Effector memory CD8-positive, alpha-beta T cell (primary cell): ENCODE data around the gene MPG.

ENCODE experiments used
- ATAC-seq: fragments of 150-1000 bp; cut with Tn5 transposase; replicated peaks from 2 replicates; pipeline ENCODE4 v1.10.0; 2021; ENCODE audit warnings: mild to moderate bottlenecking, moderate library complexity
- DNase-seq, 3 experiments: peaks; one replicate each; pipeline ENCODE4 v3.0.0; 2021
- H3K27ac Mint-ChIP-seq, 2 donors: one replicate each; pipeline ENCODE4 v1.8.0; 2022; ENCODE audit warnings: mild to moderate bottlenecking in 2 of 2, mixed read lengths in 2 of 2, moderate library complexity in 2 of 2
- H3K27me3 Mint-ChIP-seq, 2 donors: one replicate each; pipeline ENCODE4 v1.8.0; 2022; ENCODE audit warnings: mixed read lengths in 2 of 2
- H3K36me3 Mint-ChIP-seq: one replicate; pipeline ENCODE4 v1.8.0; 2022; ENCODE audit warnings: mild to moderate bottlenecking, moderate library complexity, mixed read lengths; ENCODE audit not compliant: insufficient read depth
- H3K4me1 Mint-ChIP-seq, 2 donors: one replicate each; pipeline ENCODE4 v1.8.0; 2022; ENCODE audit warnings: low read depth in 2 of 2, mixed read lengths in 2 of 2
- H3K4me3 Mint-ChIP-seq, 2 donors: one replicate each; pipeline ENCODE4 v1.8.0; 2022; ENCODE audit warnings: mild to moderate bottlenecking in 2 of 2, mixed read lengths in 2 of 2, moderate library complexity in 2 of 2
- H3K9me3 Mint-ChIP-seq, 2 donors: one replicate each; pipeline ENCODE4 v1.8.0; 2022; ENCODE audit warnings: mixed read lengths in 2 of 2

Gene MPG

DNA sequence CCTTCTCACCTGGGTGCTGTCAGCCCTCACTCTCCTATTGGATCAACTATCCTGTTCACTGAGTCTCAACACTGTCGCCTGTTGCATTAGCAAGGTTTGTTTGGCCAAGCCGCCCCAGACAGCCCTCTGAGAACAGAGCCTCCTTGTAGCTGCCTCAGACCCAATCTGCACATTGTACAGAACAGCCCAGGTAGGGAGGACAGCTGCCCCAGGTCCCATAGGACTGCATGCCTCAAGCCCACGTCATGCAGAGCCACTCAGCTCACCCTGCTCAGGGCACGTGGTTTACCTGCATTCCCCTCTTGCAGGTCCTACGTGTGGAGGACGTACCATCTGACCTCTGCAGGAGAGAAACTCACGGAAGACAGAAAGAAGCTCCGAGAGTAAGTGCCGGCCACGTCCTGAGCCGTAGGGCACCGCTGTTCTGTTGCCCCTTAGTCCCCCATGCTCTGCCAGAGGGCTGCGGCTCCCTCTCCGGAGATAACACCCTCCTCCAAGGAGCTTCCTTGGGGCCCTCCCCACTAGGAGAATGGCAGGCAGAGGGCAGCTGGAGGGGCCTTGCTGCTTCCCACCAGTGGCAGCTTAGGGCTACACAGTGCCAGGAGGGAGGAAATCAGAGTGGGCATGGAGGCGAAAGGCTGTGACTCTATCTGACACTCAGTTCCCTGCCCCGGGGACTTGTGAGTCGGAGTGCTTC is 21.6 kb upstream of the MPG start:
- H3K27me3 Mint-ChIP-seq = no peaks in the 10 kb centered on the region
- peaks cover 17% of the 10 kb centered on the region for H3K36me3 Mint-ChIP-seq
- H3K27ac Mint-ChIP-seq = no peak overlapping the region
- ATAC-seq (no peak), DNase-seq (no peak)
- peaks cover 13 to 19% of the 10 kb centered on the region in 2 donors for H3K4me1 Mint-ChIP-seq
- H3K9me3 Mint-ChIP-seq = no peaks in the 10 kb centered on the region
- peak overlapping the region in 1 of 2 donors; percentile 23 for H3K4me3 Mint-ChIP-seq

DNA sequence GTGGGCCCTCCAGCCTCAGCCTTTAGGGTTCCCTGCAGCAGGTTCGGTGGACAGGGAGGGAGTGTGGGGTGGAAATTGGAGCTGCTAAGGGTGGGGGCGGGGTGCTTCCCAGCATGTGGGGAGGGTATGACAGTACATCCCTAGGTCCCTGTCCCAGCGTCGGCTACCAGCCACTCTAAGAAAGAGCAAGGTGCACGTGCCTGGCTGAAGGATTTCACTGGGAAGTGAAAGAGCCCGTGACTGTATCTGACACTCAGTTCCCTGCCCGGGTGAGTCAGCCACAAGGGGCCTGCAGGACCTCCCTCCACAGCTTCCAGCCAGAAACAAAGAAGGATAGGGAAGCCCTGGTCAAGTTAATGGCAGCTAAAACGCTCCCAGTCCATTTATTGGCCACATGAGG is 20.3 kb upstream of the MPG start:
- no peaks in the 10 kb centered on the region for H3K27me3 Mint-ChIP-seq
- no peaks in the 10 kb centered on the region for H3K9me3 Mint-ChIP-seq
- H3K4me3 Mint-ChIP-seq = no peak overlapping the region
- ATAC-seq (no peak), DNase-seq (no peak)
- H3K4me1 Mint-ChIP-seq = peaks cover 9 to 13% of the 10 kb centered on the region in 2 donors
- peak overlapping the region in 1 of 2 donors; percentile 88 for H3K27ac Mint-ChIP-seq
- peaks cover 11% of the 10 kb centered on the region for H3K36me3 Mint-ChIP-seq

GRCh38 chr16:58491-59439 is 19.3 kb upstream of the MPG start:
- DNase-seq (no peak), ATAC-seq (no peak)
- no peaks in the 10 kb centered on the region for H3K27me3 Mint-ChIP-seq
- no peaks in the 10 kb centered on the region for H3K9me3 Mint-ChIP-seq
- H3K36me3 Mint-ChIP-seq = peaks cover 3% of the 10 kb centered on the region
- no peak overlapping the region for H3K4me3 Mint-ChIP-seq
- peaks cover 5 to 8% of the 10 kb centered on the region in 2 donors for H3K4me1 Mint-ChIP-seq
- H3K27ac Mint-ChIP-seq = peak overlapping the region; percentile 79 to 88

GRCh38 chr16:59440-60059 is 18.5 kb upstream of the MPG start:
- ATAC-seq (no peak), DNase-seq (no peak)
- H3K27ac Mint-ChIP-seq = peak overlapping the region in 1 of 2 donors; percentile 79
- H3K4me1 Mint-ChIP-seq = peaks cover 0 to 4% of the 10 kb centered on the region in 2 donors
- H3K4me3 Mint-ChIP-seq = no peak overlapping the region
- H3K36me3 Mint-ChIP-seq = peaks cover 3% of the 10 kb centered on the region
- no peaks in the 10 kb centered on the region for H3K27me3 Mint-ChIP-seq
- H3K9me3 Mint-ChIP-seq = no peaks in the 10 kb centered on the region

GRCh38 chr16:60166-60565 is 17.9 kb upstream of the MPG start:
- no peak for DNase-seq
- Mint-ChIP-seq H3K4me3 (no peak overlapping the region), H3K9me3 (no peaks in the 10 kb centered on the region), H3K4me1 (peaks cover 0 to 6% of the 10 kb centered on the region in 2 donors), H3K27ac (no peak overlapping the region), H3K36me3 (peaks cover 3% of the 10 kb centered on the region), H3K27me3 (no peaks in the 10 kb centered on the region)
- no peak for ATAC-seq

- no peaks in the 10 kb centered on the region for H3K27me3 Mint-ChIP-seq
- no peak for DNase-seq
- no peak overlapping the region for H3K27ac Mint-ChIP-seq
- no peaks in the 10 kb centered on the region for H3K9me3 Mint-ChIP-seq
- H3K4me3 Mint-ChIP-seq = no peak overlapping the region
- H3K36me3 Mint-ChIP-seq = peaks cover 3% of the 10 kb centered on the region
- no peak for ATAC-seq
- peaks cover 0 to 9% of the 10 kb centered on the region in 2 donors for H3K4me1 Mint-ChIP-seq
Observed at GRCh38 chr16:60929-61878, 16.8 kb upstream of the MPG start.

DNA sequence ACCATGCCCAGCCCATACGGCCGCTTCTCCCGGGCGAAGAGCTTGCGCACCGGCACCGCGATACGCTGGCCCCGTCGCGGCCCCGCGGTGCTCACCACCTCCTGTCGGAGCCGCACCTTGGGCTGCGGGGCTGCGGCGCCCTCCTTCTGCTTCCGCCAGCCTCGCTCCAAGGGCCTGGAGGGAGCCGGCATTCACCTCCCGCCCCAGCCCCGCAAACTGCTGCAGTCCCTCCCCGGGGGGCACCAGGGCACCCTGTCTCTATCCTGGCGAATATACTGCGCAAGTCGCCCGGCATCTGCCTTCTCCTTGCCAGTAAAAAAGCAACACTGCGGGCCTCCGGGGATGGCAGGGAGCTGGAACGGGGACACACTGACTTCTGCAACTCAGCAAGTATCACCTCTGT is 16.1 kb upstream of the MPG start:
- H3K27me3 Mint-ChIP-seq = no peaks in the 10 kb centered on the region
- no peak overlapping the region for H3K27ac Mint-ChIP-seq
- no peak overlapping the region for H3K4me3 Mint-ChIP-seq
- H3K4me1 Mint-ChIP-seq = peaks cover 0 to 9% of the 10 kb centered on the region in 2 donors
- H3K36me3 Mint-ChIP-seq = peaks cover 3% of the 10 kb centered on the region
- DNase-seq = no peak
- H3K9me3 Mint-ChIP-seq = no peaks in the 10 kb centered on the region
- ATAC-seq = no peak

GRCh38 chr16:62283-62967 is 15.6 kb upstream of the MPG start:
- Mint-ChIP-seq H3K4me3 (no peak overlapping the region), H3K36me3 (peaks cover 3% of the 10 kb centered on the region), H3K27ac (no peak overlapping the region), H3K9me3 (no peaks in the 10 kb centered on the region), H3K27me3 (no peaks in the 10 kb centered on the region), H3K4me1 (peaks cover 0 to 9% of the 10 kb centered on the region in 2 donors)
- ATAC-seq (no peak), DNase-seq (no peak)

DNA sequence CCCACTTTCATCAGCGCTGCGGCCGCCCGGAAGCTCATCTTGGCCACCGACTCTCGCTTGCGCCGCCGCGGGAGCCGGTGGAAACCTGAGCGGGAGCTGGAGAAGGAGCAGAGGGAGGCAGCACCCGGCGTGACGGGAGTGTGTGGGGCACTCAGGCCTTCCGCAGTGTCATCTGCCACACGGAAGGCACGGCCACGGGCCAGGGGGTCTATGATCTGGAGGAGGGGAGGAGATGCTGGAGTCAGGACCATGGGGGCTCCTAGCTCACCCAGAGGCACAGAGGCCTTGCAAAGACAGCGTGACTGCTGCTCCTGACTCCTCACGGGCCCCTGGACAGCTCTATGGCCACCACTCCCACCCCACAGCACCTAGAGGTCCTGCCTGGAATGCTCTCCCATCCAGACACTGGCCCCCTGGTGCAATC is 15.0 kb upstream of the MPG start:
- ATAC-seq = no peak
- H3K27me3 Mint-ChIP-seq = no peaks in the 10 kb centered on the region
- no peak overlapping the region for H3K27ac Mint-ChIP-seq
- H3K4me3 Mint-ChIP-seq = no peak overlapping the region
- H3K36me3 Mint-ChIP-seq = peaks cover 3% of the 10 kb centered on the region
- H3K9me3 Mint-ChIP-seq = no peaks in the 10 kb centered on the region
- peaks cover 0 to 9% of the 10 kb centered on the region in 2 donors for H3K4me1 Mint-ChIP-seq
- DNase-seq = no peak

DNA sequence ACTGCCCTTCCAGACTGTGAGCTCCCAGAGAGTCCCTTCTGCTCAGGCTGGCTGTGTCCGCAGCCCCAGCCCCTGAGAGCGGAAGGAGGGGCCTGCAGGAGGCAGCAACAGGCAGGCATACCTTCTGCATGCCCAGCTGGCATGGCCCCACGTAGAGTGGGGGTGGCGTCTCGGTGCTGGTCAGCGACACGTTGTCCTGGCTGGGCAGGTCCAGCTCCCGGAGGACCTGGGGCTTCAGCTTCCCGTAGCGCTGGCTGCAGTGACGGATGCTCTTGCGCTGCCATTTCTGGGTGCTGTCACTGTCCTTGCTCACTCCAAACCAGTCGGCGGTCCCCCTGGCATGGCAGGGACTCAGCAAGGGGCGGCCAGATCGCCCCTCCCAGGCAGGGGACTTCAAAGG is 14.6 kb upstream of the MPG start:
- Mint-ChIP-seq H3K27me3 (no peaks in the 10 kb centered on the region), H3K4me1 (peaks cover 0 to 6% of the 10 kb centered on the region in 2 donors), H3K27ac (no peak overlapping the region), H3K9me3 (no peaks in the 10 kb centered on the region), H3K36me3 (peaks cover 5% of the 10 kb centered on the region), H3K4me3 (no peak overlapping the region)
- ATAC-seq = no peak
- DNase-seq = no peak

DNA sequence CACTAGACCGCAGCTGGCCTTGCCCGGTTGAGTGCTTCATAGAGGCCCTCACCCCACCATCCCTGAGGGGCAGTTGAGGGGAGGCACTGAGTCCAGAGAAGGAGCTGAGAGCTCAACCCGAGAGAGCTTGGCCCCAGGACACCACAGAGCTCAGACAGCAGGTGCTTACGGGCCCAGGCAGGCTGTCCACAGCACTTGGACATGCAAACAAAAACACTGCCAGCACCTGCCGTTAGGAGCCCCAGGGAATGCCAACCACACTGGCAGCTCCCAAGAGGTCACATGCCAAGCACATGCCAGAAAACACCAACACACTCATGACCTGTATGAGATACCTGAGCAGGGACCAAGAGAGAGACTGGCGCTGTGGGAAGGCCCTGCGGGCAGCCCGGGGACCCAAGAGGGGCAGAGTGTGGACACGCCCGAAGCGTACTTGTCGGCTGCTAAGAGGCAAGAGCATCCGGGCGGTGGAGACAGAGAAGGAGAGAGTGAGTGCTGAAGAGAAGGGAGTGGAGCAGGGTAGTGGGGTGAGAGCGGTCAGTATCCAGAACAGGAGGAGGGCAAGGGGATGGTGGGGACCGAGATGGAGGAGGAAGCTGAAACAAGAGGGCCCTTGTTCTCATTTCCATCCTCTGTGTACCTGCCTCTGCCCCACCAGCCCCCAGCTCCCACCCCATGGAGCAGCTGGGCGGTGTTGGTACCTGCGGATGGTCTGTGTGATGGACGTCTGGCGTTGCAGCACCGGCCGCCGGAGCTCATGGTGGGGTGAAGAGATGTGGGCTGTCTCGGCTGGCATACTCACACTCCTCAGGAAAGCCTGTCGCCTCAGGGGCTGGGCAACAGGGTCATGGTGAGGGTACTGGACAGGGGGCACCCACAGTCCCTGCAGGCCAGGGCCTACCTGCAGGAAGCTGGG is 13.8 kb upstream of the MPG start:
- H3K27ac Mint-ChIP-seq = no peak overlapping the region
- H3K9me3 Mint-ChIP-seq = no peaks in the 10 kb centered on the region
- peaks cover 0 to 5% of the 10 kb centered on the region in 2 donors for H3K4me1 Mint-ChIP-seq

GRCh38 chr16:64914-65255 is 13.1 kb upstream of the MPG start:
- H3K4me3 Mint-ChIP-seq = no peak overlapping the region
- ATAC-seq = no peak
- no peak overlapping the region for H3K27ac Mint-ChIP-seq
- H3K9me3 Mint-ChIP-seq = no peaks in the 10 kb centered on the region
- peaks cover 0 to 5% of the 10 kb centered on the region in 2 donors for H3K4me1 Mint-ChIP-seq
- H3K36me3 Mint-ChIP-seq = peaks cover 3% of the 10 kb centered on the region
- no peak for DNase-seq
- peaks cover 0 to 7% of the 10 kb centered on the region in 2 donors for H3K27me3 Mint-ChIP-seq

More for the DNA sequence above, 13.8 kb upstream of the MPG start:
- DNase-seq = no peak
- peaks cover 3% of the 10 kb centered on the region for H3K36me3 Mint-ChIP-seq
- peaks cover 0 to under 1% of the 10 kb centered on the region in 2 donors for H3K27me3 Mint-ChIP-seq
- ATAC-seq = no peak
- H3K4me3 Mint-ChIP-seq = no peak overlapping the region
